Fibroblast of skin of left quadriceps (primary cell): ENCODE measurements around the gene TMED5.
"Not testable (repeated sequence)": the region's sequence is repeated elsewhere in the genome, so short reads cannot be mapped to it uniquely, and the experiment has no call there.

Source experiments
- DNase-seq, 2 experiments: peaks; one replicate each; pipeline ENCODE4 v3.0.0-alpha.2; 2013; ENCODE audit warnings: low read depth in 2 of 2

TMED5 gene

GRCh38 chr1:93172778-93173177 is 7.4 kb downstream of the TMED5 start:
- DNase-seq = no peak

- DNase-seq = no peak
Observed at GRCh38 chr1:93171549-93172034, 8.6 kb downstream of the TMED5 start.

GRCh38 chr1:93170141-93170678 is 10.0 kb downstream of the TMED5 start:
- not testable (repeated sequence) for DNase-seq

- no peak for DNase-seq
Observed at GRCh38 chr1:93167006-93167405, 13.2 kb downstream of the TMED5 start.

- DNase-seq = not testable (repeated sequence)
Observed at GRCh38 chr1:93165895-93166294, 14.3 kb downstream of the TMED5 start.

GRCh38 chr1:93164816-93165215 is 15.4 kb downstream of the TMED5 start:
- DNase-seq = no peak

- DNase-seq = not testable (repeated sequence)
Observed at GRCh38 chr1:93163314-93163713, 16.9 kb downstream of the TMED5 start.

GRCh38 chr1:93159337-93159736 is 20.9 kb downstream of the TMED5 start:
- no peak for DNase-seq

- no peak for DNase-seq
Observed at GRCh38 chr1:93155335-93155734, 24.9 kb downstream of the TMED5 start.

GRCh38 chr1:93154898-93155297 is 25.3 kb downstream of the TMED5 start:
- no peak for DNase-seq

GRCh38 chr1:93152835-93153234 is 27.4 kb downstream of the TMED5 start:
- DNase-seq = no peak

GRCh38 chr1:93151474-93151873 is 28.7 kb downstream of the TMED5 start:
- no peak for DNase-seq

- no peak for DNase-seq
Observed at GRCh38 chr1:93150729-93151128, 29.5 kb downstream of the TMED5 start.

- DNase-seq = no peak
Observed at GRCh38 chr1:93148001-93148400, 32.2 kb downstream of the TMED5 start.

- no peak for DNase-seq
Observed at GRCh38 chr1:93143769-93144168, 36.4 kb downstream of the TMED5 start.

- DNase-seq = no peak
Observed at GRCh38 chr1:93143136-93143535, 37.1 kb downstream of the TMED5 start.

GRCh38 chr1:93142161-93142560 is 38.1 kb downstream of the TMED5 start:
- no peak for DNase-seq

- DNase-seq = no peak
Observed at GRCh38 chr1:93140106-93140505, 40.1 kb downstream of the TMED5 start.

GRCh38 chr1:93137604-93138292 is 42.5 kb downstream of the TMED5 start:
- DNase-seq = no peak

GRCh38 chr1:93136445-93136844 is 43.8 kb downstream of the TMED5 start:
- DNase-seq = no peak

GRCh38 chr1:93132638-93133037 is 47.6 kb downstream of the TMED5 start:
- DNase-seq = no peak

- DNase-seq = no peak
Observed at GRCh38 chr1:93129507-93130099, 50.6 kb downstream of the TMED5 start.
